Iris pigment epithelial cell (primary cell): Measurements from ENCODE around the gene PACSIN3.

Experiments
- DNase-seq: peaks from one replicate; pipeline ENCODE4 v3.0.0-alpha.2; 2011; ENCODE audit warnings: low read depth

The PACSIN3 gene

GRCh38 chr11:47192111-47192510 is 5.9 kb upstream of the PACSIN3 start:
- DNase-seq: peak; percentile 9

- DNase-seq: peak; percentile 28
These were observed 4.9 kb upstream of the PACSIN3 start for GRCh38 chr11:47191137-47191536.

- DNase-seq: peak; percentile 95
These were observed 3.0 kb upstream of the PACSIN3 start for GRCh38 chr11:47189100-47189834.

- no peak for DNase-seq
These were observed 2.0 kb upstream of the PACSIN3 start for GRCh38 chr11:47188259-47188658.

- no peak for DNase-seq
These were observed 1.5 kb upstream of the PACSIN3 start for GRCh38 chr11:47187723-47188122.

GRCh38 chr11:47186700-47187695 is 764 bp upstream of the PACSIN3 start:
- DNase-seq: peak; percentile 55

GRCh38 chr11:47185305-47186075 is 744 bp downstream of the PACSIN3 start:
- peak; percentile 32 for DNase-seq

GRCh38 chr11:47184711-47185304 is 1.4 kb downstream of the PACSIN3 start:
- DNase-seq: no peak

GRCh38 chr11:47183969-47184368 is 2.3 kb downstream of the PACSIN3 start:
- DNase-seq: no peak

GRCh38 chr11:47183031-47183856 is 3.0 kb downstream of the PACSIN3 start:
- DNase-seq: no peak

GRCh38 chr11:47182380-47182779 is 3.9 kb downstream of the PACSIN3 start:
- DNase-seq: no peak

- no peak for DNase-seq
These were observed 5.0 kb downstream of the PACSIN3 start for GRCh38 chr11:47181271-47181670.

- DNase-seq: no peak
These were observed 6.0 kb downstream of the PACSIN3 start for GRCh38 chr11:47180006-47180787.

- DNase-seq: peak; percentile 52
These were observed 6.6 kb downstream of the PACSIN3 start for GRCh38 chr11:47179655-47179991.

- no peak for DNase-seq
These were observed 7.2 kb downstream of the PACSIN3 start for GRCh38 chr11:47178737-47179654.

GRCh38 chr11:47178316-47178715 is 7.9 kb downstream of the PACSIN3 start:
- DNase-seq: no peak

GRCh38 chr11:47177846-47178245 is 8.4 kb downstream of the PACSIN3 start:
- no peak for DNase-seq

- peak; percentile 80 for DNase-seq
These were observed 8.9 kb downstream of the PACSIN3 start for GRCh38 chr11:47177229-47177845.
